NCI-H1092 (cell line): Measurements from ENCODE around the gene GOLGA6L2.
"Not testable (repeated sequence)": the region's sequence is repeated elsewhere in the genome, so short reads cannot be mapped to it uniquely, and the experiment has no call there.

ENCODE experiments used
- DNase-seq: peaks from one replicate; lab custom pipeline; 2025; lab: John Stamatoyannopoulos, UW

Gene GOLGA6L2

GRCh38 chr15:23424111-23424904, 22.7 kb downstream of the GOLGA6L2 start:
- no peak for DNase-seq

GRCh38 chr15:23422946-23423708, 23.9 kb downstream of the GOLGA6L2 start:
- DNase-seq = no peak

- DNase-seq = no peak
Measured at GRCh38 chr15:23422099-23422945, 24.7 kb downstream of the GOLGA6L2 start.

- DNase-seq = no peak
Measured at GRCh38 chr15:23420806-23421575, 26.1 kb downstream of the GOLGA6L2 start.

DNA sequence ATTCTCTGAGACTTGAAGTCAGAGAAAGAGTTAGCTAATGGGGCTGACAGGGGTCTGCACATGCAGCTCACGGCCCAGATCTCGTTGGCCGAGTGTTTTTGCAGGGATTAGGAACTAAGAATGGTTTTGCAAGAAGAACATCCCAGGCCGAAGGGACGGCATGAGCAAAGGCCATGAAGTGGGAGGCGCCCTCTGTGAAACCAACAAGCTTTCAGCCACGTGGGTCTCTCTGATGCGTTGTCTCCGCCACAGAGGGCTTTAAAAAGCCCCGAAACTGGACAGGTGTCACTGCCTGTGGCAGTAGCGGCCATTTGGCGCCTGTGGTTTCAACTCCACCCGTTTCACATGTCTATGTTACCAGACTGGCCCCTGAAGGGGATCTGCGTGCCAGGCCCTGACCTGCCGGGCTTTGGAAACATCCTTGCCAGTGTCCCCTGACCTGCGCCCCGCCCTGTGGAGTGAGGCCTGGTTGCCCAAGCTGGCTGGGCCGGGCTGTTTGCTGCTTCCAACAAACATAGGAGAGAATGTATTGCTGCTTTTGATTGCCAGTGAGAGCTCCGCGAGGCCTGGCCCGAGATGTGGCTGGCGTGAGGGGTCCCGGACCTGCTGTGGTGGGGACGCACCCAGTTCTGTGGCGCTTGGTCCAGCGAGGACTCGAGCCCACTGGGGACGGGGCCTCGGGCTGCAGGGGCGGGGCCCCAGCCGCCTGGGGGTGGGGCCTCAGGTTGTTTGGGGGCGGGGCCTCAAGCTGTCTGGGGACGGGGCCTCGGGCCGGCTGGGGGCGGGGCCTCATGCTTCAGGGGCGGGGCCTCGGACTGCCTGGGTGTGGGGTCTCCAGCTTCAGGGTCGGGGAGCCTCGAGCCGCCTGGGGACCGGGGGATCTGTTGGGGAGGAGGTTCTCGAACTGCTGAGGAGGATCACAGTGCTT, 30.4 kb downstream of the GOLGA6L2 start:
- no peak for DNase-seq

DNA sequence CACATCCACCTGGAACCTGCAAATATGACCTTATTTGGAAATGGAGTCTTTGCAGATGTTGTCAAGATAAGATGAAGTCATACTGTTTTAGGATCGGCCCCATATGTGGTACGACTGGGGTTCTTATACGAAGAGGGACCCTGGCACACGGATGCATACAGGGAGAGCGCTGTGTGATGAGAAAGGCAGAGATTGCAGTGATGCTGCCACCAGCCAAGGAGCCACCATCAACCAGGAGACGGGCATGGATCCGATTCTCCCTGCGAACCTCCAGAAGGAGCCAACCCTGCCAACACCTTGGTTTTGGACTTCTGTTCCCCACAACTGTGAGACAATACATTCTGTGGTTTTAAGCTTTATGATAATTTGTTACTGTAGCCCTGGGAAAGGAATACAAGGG, 31.2 kb downstream of the GOLGA6L2 start:
- not testable (repeated sequence) for DNase-seq

GRCh38 chr15:23415321-23415865, 31.6 kb downstream of the GOLGA6L2 start:
- no peak for DNase-seq

GRCh38 chr15:23412881-23413600, 34.0 kb downstream of the GOLGA6L2 start:
- not testable (repeated sequence) for DNase-seq

- DNase-seq = no peak
Measured at GRCh38 chr15:23411841-23412240, 35.2 kb downstream of the GOLGA6L2 start.

GRCh38 chr15:23403550-23403949, 43.5 kb downstream of the GOLGA6L2 start:
- DNase-seq = no peak

DNA sequence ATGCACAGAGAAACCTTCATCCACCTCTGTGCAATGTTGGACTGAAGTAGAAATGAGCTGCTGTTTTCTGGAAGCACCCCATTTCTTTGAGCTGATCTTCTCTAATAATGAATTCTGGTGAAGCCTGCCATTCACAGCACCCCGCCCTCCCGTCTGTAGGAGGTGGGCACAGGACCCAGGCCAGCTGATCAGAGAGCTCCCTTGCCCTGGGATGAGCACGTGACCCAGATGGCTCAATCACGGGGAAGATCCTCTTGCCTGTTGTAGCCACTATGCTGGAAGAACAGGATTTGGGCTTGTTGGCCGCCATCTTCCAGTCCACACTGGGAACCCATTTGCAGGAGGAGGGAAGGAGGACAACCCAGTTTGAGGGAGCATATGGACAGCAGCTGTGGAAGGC, 44.5 kb downstream of the GOLGA6L2 start:
- DNase-seq = no peak

DNA sequence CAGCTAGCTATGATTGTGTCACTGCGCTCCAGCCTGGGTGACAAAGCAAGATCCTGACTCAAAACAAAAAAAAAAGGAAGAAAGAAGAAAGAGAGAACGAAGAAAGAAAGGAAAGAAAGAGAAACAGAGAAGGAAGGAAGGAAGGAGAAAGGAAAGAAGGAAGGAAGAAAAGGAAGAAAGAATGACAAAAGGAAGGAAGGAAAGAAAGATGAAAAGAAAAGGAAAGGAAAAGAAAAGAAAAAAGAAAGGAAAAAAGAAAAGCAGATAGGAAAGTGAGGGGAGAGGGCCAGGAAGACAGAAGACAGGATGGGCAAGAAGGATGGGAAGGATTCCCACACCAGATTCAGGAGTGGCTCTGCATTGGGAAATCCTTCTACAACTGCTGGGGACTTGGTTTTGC, 44.9 kb downstream of the GOLGA6L2 start:
- no peak for DNase-seq

DNA sequence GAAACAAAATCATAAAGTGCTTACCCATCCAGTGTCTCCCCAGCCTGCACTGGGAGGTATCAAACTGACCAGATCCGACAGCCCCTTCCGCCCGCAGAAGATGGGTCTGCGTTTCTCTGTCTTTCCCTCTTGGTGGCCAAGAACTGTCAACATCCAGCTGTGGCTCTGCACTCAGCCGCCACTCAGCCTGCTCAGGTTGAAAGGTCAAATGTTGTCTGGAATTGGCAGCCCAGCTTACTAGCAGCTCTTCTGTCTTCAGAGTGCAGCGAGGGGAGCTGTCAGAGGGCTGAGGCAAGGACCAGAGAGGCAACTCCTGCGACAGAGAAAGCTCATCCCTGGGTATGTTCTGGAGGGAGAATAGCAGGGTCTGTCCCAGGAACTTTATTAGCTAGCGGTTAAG, 45.4 kb downstream of the GOLGA6L2 start:
- no peak for DNase-seq

DNA sequence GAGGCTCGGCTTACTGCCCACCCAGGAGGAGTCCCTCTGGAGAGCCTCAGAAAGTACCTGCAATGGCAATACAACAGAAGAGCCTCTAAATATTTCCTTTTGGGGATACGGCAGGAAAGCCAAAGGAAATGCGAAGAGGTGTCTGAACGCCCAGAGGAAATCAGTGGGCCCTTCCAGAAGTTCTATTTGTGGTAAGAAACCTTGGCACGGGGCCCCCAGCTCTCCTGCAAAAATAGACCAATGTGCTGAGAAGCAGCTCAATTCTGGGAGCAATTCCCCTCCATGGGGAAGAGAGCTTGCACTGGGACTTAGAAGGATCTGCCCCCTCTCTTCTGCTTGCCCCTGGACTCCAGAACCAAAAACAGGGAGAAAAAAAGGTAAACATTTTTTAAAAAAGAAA, 47.8 kb downstream of the GOLGA6L2 start:
- DNase-seq = not testable (repeated sequence)

DNA sequence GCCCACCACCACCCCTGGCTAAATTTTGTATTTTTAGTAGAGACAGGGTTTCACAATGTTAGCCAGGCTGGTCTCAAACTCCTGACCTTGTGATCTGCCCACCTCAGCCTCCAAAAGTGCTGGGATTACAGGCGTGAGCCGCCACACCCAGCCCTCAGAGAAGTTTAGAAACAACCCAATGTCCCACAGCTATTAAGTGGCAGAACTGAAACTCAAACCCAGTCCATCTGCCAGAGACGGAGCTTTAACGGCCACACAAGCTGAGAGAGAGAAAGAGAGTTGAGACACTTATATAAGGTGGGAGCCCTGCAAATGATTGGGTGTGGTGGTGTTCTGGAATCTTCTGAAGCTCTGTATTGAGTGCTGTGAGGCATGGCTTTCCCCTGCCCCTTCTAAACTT, 48.7 kb downstream of the GOLGA6L2 start:
- DNase-seq = not testable (repeated sequence)

- DNase-seq = no peak
Measured at GRCh38 chr15:23397779-23398178, 49.3 kb downstream of the GOLGA6L2 start.

DNA sequence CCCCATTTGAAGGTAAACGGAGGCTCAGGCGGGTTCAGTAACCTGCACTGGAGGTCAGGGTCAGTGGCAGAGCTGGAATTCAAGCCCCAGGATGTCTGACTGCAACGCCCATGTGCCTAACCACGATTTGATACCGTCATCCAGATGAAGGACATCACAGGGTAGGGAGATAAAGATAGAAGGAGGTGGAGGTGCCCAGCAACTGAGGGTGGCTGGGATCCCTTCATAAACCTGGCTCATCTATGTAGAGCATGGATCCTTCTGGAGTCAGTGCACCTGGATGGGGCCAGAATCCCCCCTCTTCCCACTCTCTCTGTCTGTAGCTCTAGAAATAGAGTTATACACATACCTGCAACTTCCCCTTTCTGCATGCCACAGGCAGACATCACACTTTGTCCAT, 51.2 kb downstream of the GOLGA6L2 start:
- DNase-seq = no peak

- DNase-seq = no peak
Measured at GRCh38 chr15:23395030-23395692, 51.9 kb downstream of the GOLGA6L2 start.
